HG03571 (cell line): Measurements from ENCODE around the gene PSMD14.

Source experiments
- ATAC-seq: cut with Tn5 transposase; IDR thresholded peaks from one replicate; pipeline ENCODE4 v1.9.1; 2021; ENCODE audit not compliant: unreplicated experiment

Gene PSMD14

GRCh38 chr2:161418275-161418714 is 110.1 kb downstream of the PSMD14 start:
- ATAC-seq, result no peak

- no peak for ATAC-seq
Observed at GRCh38 chr2:161418715-161419637, 110.8 kb downstream of the PSMD14 start.

- ATAC-seq, result no peak
Observed at GRCh38 chr2:161419638-161420190, 111.5 kb downstream of the PSMD14 start.

GRCh38 chr2:161420406-161421074 is 112.3 kb downstream of the PSMD14 start:
- no peak for ATAC-seq

- ATAC-seq, result no peak
Observed at GRCh38 chr2:161421686-161422085, 113.5 kb downstream of the PSMD14 start.

GRCh38 chr2:161422816-161423403 is 114.7 kb downstream of the PSMD14 start:
- no peak for ATAC-seq

GRCh38 chr2:161423421-161424393 is 115.5 kb downstream of the PSMD14 start:
- no peak for ATAC-seq

DNA sequence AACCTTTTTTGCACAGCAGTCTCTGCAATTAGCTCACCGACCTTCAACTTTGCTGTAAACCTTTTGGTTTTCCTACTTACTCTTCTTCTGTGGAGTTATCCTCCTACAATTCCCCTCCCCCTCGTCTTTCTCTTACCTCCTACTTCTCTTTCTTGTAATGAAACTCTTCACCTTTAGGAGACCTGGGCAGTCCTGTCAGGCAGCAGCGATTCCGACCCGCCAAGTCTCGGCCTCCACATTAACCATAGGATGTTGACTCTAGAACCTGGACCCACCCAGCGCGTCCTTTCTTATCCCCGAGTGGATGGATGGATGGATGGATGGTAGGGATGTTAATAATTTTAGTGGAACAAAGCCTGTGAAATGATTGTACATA is 116.2 kb downstream of the PSMD14 start:
- ATAC-seq, result no peak

- ATAC-seq, result no peak
Observed at GRCh38 chr2:161424891-161425727, 116.9 kb downstream of the PSMD14 start.

- ATAC-seq, result no peak
Observed at GRCh38 chr2:161425728-161426454, 117.7 kb downstream of the PSMD14 start.

- no peak for ATAC-seq
Observed at GRCh38 chr2:161426455-161426921, 118.3 kb downstream of the PSMD14 start.

DNA sequence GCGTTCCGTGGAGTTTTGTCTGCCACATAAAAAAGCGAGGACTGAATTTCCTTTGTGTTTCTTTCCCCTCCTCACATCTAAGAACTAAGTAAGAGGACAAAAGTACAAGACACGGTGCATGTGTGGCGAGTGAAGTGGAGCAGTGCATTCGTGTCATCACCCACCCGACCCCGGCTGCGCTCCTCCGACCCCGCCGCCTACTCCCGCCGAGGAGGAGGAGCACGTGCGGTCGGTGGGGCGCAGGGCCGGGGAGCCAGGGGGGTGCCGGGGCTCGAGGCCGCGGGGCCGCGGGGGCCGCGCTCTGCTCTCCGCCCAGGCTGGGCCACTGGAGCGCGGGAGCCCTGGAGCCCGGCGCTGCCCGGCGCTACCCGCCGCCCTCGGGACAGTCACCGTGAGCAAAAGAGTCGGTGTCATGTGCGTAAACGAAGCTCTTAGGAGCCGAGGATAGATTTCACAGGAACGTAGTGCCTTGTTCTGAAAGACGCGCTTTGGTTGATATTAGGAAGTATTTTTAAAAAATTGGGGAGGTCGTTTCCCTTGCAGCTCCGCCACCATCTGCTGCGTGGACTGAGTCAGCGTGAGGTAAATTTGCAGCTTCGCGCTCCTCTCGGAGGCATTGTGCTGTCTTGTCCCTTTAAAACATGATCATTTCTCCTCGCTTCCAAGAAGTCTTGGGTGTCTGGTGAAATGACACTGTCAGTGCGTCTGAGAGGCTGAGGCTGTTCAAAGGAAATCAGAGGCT is 118.9 kb downstream of the PSMD14 start:
- no peak for ATAC-seq

DNA sequence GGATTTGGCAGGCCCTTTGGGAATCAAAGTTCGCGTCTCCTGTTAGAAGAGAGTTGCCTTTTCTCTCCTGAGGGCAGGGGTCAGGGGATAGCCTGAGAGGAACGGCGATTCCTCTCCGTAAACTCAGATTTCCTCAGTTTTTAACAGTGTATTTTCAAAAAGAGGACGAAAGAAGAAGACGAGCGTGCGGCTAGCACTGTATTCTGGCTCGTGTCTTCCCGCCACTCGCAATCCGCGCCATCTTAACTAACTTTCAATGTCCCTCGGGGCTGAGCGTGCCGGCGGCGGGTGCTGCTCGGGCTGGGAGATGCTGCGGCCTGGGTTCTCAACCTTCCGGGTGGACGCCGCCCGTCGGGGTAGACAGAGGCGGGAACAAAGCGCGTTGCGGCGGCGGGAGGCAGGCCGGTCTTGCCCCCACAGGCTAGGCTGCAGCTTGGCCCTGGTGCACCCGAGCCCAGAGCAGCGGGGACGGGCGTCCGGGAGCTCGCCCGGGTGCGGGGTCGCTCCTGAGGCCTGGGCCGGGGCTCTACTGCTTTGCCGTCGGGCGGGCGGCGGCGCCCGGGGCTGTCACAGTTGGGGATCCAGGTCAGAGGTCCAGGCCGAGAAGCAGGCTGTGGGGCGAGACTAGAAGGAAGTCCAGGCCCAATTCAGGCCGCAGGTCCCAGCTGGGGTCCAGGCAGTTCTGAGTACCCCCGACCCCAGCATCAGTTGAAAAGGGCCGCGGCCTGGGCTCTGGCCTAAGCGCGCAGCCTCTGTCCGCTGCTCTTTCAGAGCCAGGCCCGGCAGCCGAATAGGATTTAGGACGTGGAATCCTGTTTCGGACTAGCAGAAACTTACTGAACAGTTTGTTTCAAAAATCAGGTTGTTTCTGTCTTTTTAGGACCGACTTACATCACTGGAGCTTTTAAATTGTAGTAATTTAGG is 119.7 kb downstream of the PSMD14 start:
- ATAC-seq, result no peak

GRCh38 chr2:161430386-161430785 is 122.2 kb downstream of the PSMD14 start:
- ATAC-seq, result no peak

GRCh38 chr2:161432107-161432506 is 123.9 kb downstream of the PSMD14 start:
- ATAC-seq, result no peak

DNA sequence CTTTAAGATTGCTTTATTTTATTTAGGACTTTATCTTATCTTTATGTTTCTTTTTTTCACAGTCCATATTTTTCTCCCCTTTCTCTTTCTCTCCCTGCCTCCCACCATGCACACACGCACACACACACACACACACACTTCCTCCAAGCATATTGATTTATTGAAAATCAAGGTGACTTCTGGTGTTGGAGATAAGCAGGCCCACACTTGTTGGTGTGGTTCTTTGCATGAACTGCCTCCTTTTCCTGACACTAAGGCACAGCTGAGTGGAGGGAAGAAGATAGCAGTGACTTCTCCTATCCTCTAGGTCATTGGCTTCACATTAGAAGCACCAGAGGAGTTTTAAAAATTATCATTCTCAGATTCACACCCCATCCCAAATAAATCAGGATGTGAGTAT is 125.9 kb downstream of the PSMD14 start:
- ATAC-seq, result no peak

DNA sequence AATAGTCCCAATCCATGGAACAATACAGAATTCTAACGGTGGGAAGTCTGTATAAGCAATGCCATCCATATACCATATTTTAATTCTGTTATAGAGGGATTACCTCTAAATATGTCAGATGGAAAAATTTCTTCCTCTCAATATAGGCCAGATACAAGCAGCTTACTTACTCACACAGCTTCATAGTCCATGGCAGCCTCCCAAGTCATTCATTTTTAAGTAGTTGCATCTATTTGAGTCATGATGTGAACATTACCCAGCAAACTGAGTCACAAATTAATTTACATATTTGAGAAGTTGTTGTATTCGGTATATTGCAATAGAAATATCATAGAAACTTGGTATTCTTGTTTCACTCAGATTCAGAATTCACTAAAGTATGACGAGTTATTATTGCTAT is 128.2 kb downstream of the PSMD14 start:
- ATAC-seq, result no peak
